Upper lobe of left lung (tissue), 4 donors: Measurements from ENCODE around the gene ZNF524.

Source experiments
- POLR2A ChIP-seq, 4 donors: fragments of 450-650 bp; IDR thresholded peaks; one replicate each; pipeline ENCODE4 v1.5.1; 2016 to 2017; ENCODE audit warnings: antibody characterized with exemption in 4 of 4, mild to moderate bottlenecking in 2 of 4
- TF ChIP-seq, protein P1 (sequence below), 6 experiments: fragments of 450-650 bp in 4 of 6; fragments of 200-600 bp in 2 of 6; sonication (generic) in 2 of 6; IDR thresholded peaks; one replicate each; pipeline ENCODE4 v1.5.1; 2016 to 2019; ENCODE audit warnings: antibody characterized with exemption in 6 of 6

DNA sequence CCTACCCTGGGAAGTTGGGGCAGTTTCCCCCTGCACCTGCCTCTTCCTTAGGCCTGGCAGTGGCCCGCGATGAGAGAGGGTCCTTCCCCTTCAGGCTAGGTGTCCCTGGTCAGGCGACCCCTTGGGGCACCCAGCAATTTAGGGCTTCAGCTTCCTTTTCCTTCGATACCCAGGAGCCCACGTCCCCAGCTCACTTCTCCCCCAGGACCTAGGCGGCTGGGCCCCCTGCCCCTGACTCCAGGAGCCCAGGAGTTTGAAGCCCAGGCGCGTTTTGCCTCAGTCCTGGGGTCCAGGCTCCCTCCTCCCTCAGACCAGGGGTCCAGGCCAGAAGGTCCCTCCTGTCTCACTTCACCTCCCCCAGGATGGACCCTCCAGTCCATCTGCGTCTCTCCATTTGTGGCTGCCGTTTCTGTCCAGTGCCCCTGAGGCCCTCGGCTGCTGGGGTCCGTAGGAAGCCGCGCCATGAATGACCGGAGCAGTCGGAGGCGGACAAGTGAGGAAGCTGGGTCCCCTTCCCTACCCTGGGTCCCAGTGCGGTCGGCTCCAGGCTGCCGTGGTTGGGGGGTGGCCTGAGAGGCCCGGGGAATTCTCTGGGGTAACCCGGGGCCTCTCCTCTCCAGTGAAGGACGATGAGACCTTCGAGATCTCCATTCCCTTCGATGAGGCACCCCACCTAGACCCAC lies 48.6 kb downstream of the ZNF524 start:
- TF ChIP-seq POLR2A (IDR thresholded peaks at IDR 0.05) = no peak
- TF ChIP-seq, protein P1, sequence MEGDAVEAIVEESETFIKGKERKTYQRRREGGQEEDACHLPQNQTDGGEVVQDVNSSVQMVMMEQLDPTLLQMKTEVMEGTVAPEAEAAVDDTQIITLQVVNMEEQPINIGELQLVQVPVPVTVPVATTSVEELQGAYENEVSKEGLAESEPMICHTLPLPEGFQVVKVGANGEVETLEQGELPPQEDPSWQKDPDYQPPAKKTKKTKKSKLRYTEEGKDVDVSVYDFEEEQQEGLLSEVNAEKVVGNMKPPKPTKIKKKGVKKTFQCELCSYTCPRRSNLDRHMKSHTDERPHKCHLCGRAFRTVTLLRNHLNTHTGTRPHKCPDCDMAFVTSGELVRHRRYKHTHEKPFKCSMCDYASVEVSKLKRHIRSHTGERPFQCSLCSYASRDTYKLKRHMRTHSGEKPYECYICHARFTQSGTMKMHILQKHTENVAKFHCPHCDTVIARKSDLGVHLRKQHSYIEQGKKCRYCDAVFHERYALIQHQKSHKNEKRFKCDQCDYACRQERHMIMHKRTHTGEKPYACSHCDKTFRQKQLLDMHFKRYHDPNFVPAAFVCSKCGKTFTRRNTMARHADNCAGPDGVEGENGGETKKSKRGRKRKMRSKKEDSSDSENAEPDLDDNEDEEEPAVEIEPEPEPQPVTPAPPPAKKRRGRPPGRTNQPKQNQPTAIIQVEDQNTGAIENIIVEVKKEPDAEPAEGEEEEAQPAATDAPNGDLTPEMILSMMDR (IDR thresholded peaks at IDR 0.05) = no peak
